GM19025 (cell line): Measurements from ENCODE around the gene RNF8.
"Not testable (repeated sequence)": the region's sequence is repeated elsewhere in the genome, so short reads cannot be mapped to it uniquely, and the experiment has no call there.

Source experiments
- ATAC-seq: cut with Tn5 transposase; IDR thresholded peaks from one replicate; pipeline ENCODE4 v1.9.1; 2021; ENCODE audit warnings: mild to moderate bottlenecking, low read depth, moderate library complexity; ENCODE audit not compliant: unreplicated experiment

RNF8 gene

DNA sequence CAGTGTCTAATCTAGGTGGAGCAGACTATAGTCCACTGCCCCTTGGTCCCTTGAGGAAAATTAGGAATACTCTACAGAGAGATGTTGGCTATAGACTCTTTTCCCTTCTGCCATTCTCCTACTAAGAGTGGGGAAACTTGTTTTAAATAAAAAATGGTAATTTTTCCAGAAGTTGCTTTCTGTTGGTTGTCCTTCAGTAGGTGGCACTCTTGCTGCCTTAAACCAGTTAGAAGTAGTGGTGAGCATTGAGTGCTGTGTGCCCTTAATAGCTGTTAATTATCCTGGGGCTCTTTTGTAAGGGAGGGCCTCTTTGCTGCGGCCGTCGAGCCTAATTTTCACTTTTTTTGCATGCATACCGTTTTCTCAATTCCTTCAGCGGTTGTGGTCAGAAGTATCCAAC is 82.0 kb downstream of the RNF8 start:
- no peak for ATAC-seq

DNA sequence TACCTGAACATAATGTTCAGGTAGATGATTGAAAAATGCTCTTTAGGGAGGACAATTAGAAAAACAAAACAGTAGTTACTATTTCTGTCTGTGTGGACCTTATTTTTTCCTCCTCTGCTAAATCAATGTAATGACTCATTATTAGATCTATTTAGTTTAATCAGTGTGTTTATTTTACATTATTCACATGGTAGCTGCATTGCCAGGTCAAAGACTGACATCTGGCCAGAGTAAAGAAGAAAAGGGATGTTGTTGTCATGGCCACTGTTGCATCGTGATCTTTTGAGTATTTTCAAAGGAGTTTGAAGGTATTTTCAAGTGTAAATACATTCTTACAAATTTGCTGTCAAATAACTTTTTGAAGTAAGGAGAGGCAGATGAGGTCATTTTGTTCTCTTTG is 85.1 kb downstream of the RNF8 start:
- no peak for ATAC-seq

DNA sequence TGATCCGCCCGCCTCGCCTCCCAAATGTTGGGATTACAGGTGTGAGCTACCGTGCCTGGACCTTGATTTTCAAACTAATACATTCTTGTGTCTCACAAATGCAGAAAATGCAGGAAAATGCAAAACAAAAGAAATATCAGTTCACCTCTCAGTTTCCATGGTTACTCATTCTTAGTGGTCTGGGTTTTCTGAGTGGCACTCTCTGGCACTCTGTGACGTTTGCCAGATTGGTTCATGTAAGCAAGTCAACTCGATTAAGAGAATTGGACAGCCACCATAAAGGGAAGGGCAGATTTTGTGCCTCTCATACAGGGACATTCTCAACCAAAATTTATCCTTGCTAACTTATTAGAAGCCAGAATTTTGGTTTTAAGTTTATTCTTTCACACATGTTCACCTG is 87.9 kb downstream of the RNF8 start:
- ATAC-seq = no peak

DNA sequence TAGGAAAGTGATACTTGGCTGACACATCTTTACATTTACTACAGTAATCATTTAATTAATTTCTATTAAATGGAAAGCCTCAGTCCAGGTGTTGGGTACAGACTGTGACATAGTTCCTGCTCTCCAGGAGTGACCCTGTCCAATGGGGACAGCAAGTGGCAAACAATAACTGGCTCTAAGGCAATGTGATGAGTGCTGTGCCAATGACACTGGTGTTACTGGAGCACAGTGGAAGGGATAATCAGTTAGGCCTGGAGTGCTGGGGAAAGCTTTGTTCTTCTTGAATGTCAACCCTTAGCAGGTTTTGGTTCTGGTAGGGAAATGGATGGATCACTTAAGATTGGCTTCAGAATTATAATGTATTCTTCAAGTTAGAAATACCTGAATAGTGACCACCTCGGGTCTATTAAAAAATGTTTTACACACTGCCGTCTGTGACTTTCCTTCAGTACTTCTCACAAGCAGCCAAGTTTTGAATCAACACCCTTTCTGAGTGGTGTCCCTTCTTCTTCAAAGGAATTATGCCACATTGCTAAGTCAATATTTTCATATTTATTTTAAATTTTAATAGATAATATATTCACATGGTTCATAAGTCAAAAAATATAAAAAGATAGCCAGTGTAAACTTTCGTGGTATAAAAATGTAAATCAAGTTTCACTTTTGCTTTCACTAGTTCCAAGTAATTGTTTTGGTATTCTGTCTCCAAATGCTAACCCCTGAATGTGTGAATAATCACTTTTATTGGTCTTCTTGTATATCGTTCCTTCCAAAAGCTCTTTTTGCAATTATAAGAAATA is 88.8 kb downstream of the RNF8 start:
- ATAC-seq = no peak

DNA sequence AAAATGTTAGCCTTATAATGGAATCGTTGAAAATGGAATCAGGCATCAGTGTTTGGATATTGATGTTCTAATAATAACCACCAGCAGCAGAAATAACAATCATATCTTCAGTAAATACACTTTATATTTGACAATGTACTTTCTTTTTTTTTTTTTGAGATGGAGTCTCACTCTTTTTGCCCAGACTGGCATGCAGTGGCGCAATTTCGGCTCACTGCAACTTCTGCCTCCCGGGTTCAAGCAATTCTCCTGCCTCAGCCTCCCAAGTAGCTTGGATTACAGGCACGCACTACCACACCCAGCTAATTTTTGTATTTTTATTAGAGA is 89.4 kb downstream of the RNF8 start:
- ATAC-seq = not testable (repeated sequence)
